ENCODE data around the gene PPP1R15B. TPM values are rescaled to one million over a fixed set of nuclear protein-coding genes. Genes with fewer than 3 reads are reported as not detected.
A peak's percentile ranks its signal among the peaks of the same experiment; 100 is the strongest.

The PPP1R15B gene
- total and polyA plus RNA-seq, 2 donors (not counting 1 experiment from before 2014, with no cell fraction given) = 65.7 to 137 TPM

DNA sequence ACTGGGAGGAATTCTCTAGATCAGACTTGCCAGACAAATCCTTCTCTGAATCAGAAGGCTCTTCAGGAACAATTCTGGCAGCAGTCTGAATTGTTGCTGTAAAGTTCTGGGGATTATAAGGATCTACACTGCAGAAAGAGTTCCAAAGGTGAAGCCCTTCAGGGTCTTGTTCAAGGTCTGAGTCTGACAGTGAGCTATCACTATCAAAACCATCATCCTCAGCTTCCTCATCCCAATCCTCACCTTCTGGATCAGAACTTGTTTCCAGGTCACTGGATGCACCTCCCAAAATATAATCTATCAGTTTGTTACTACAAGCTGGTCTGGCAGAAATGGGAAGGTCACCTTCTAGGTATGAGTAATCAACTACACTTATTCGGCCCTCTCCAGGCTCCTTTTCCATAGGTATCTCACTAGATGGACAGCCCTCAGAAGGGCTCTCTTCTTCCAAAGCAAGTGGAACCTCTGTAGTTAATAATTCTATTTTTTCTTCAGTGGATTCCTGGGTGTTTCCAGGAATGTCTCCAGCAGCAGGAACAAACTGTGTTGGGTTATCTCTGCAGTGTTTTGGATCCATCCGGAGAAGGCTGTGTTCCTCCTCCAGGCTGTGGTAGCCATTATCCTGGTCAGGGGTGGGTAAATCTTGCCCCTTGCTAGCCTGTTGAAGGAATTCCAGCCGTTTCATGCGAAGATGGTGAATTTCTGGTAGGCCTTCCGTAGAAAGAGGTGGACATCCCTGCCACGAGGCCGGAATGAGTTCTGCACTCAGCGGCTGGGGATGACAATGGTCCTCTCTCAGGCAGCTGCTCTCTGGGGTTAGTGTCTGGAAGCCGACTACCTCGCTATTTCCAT lies 1.6 kb downstream of the PPP1R15B start:
- Histone ChIP-seq H3K4me1 (ENCODE audit: control insufficient read depth in 2 of 2, insufficient read depth in 2 of 2, low read length in 2 of 2) (peaks cover 13 to 34% of the 10 kb centered on the region in 2 donors), H3K27me3 (replicated peaks in 1 of 4; ENCODE audit: control extremely low read depth in 1 of 4, control insufficient read depth in 3 of 4, insufficient read depth in 4 of 4, low read length in 3 of 4) (no peaks in the 10 kb centered on the region), H3K4me3 (ENCODE audit: control extremely low read depth in 1 of 5, extremely low read depth in 1 of 5, insufficient read depth in 1 of 5, low read depth in 2 of 5, low read length in 4 of 5) (peak overlapping the region; percentile 80 to 100 (median 92)), H4K20me1 (ENCODE audit: control insufficient read depth, insufficient read depth, low read length, poor library complexity, severe bottlenecking) (peaks cover 63% of the 10 kb centered on the region), H3K9ac (ENCODE audit: low read length) (peak overlapping the region; percentile 99), H3K27ac (ENCODE audit: low read length in 2 of 2) (peak overlapping the region; percentile 98 to 99), H2AFZ (ENCODE audit: insufficient read depth, low read depth, low read length, poor library complexity, severe bottlenecking) (no peak overlapping the region), H3K9me3 (ENCODE audit: control extremely low read depth in 1 of 3, control insufficient read depth in 2 of 3, insufficient read depth in 1 of 3, low read length in 2 of 3) (no peaks in the 10 kb centered on the region), H3K36me3 (replicated peaks in 1 of 2; ENCODE audit: control extremely low read depth in 1 of 2, control insufficient read depth in 1 of 2, extremely low read depth in 1 of 2, insufficient read depth in 2 of 2, low read length in 1 of 2) (peaks cover 0 to 28% of the 10 kb centered on the region in 2 experiments), H3K4me2 (replicated peaks; ENCODE audit: low read depth, low read length, poor library complexity, severe bottlenecking) (peak overlapping the region; percentile 81), H3K79me2 (ENCODE audit: control insufficient read depth, insufficient read depth, low read length) (peaks cover 79% of the 10 kb centered on the region)
- Mint-ChIP-seq H3K9me3 (ENCODE audit: insufficient read depth) (no peaks in the 10 kb centered on the region), H3K27ac (peak overlapping the region; percentile 99), H3K4me1 (peaks cover 37% of the 10 kb centered on the region), H3K27me3 (no peaks in the 10 kb centered on the region), H3K4me3 (peak overlapping the region; percentile 99)
- ChIA-PET CTCF (interaction anchor here (1.1 to 4.7 kb wide), 3 partner anchors 12 to 21 kb away, joined by 3 to 46 read pairs (median 4); no protein-coding TSS in a partner anchor), POLR2A (interaction anchor here (1.7 kb wide), 1 partner anchor 97 kb away, joined by 6 read pairs; no protein-coding TSS in a partner anchor)
- DNase-seq (no peak), ATAC-seq (ENCODE audit: low read depth) (no peak)
- intact Hi-C loops (cut with micrococcal nuclease) = loop anchor here (2.0 to 5.0 kb wide), 3 partner anchors 107 to 1123 kb away; partner anchors contain the start of genes MDM4 and SNRPE
- TF ChIP-seq, protein P1, sequence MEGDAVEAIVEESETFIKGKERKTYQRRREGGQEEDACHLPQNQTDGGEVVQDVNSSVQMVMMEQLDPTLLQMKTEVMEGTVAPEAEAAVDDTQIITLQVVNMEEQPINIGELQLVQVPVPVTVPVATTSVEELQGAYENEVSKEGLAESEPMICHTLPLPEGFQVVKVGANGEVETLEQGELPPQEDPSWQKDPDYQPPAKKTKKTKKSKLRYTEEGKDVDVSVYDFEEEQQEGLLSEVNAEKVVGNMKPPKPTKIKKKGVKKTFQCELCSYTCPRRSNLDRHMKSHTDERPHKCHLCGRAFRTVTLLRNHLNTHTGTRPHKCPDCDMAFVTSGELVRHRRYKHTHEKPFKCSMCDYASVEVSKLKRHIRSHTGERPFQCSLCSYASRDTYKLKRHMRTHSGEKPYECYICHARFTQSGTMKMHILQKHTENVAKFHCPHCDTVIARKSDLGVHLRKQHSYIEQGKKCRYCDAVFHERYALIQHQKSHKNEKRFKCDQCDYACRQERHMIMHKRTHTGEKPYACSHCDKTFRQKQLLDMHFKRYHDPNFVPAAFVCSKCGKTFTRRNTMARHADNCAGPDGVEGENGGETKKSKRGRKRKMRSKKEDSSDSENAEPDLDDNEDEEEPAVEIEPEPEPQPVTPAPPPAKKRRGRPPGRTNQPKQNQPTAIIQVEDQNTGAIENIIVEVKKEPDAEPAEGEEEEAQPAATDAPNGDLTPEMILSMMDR (IDR thresholded peaks at IDR 0.05) = no peak
- TF ChIP-seq EZH2 (IDR thresholded peaks at IDR 0.05; ENCODE audit: borderline replicate concordance, insufficient read depth, low read depth, low read length, poor library complexity, severe bottlenecking) = no peak
- 0% methylated on average over 7 of the region's 10 CpGs for WGBS (ENCODE audit: insufficient coverage)

DNA sequence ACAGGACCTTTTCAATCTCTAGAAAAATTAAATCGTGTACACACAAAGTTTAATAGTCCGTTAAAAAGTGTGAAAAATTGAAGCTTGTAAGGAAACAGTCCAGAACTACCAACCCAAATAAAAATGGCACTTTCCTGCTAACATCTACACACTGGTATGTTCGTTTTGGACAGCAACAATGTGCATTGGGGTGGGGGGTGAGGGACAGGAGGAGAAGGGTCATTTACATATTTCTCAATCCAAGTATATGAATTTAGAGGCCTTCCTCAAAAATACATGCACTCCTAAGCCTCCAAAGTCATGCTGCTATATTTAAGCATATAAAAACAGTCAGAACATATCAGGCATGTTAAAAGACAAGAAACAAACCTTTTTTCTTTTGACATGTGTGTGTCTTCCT lies 2.5 kb downstream of the PPP1R15B start:
- H3K36me3 ChIP-seq (replicated peaks in 1 of 2; ENCODE audit: control extremely low read depth in 1 of 2, control insufficient read depth in 1 of 2, extremely low read depth in 1 of 2, insufficient read depth in 2 of 2, low read length in 1 of 2) = peaks cover 3 to 38% of the 10 kb centered on the region in 2 experiments
- H3K27ac ChIP-seq (ENCODE audit: low read length in 2 of 2) = peak overlapping the region in 1 of 2 donors; percentile 99
- POLR2A ChIA-PET = no interaction called here
- peak overlapping the region; percentile 80 to 100 (median 92) for H3K4me3 ChIP-seq (ENCODE audit: control extremely low read depth in 1 of 5, extremely low read depth in 1 of 5, insufficient read depth in 1 of 5, low read depth in 2 of 5, low read length in 4 of 5)
- no CpG with 5 or more reads among the region's 3 CpGs for WGBS (ENCODE audit: insufficient coverage)
- Mint-ChIP-seq H3K27ac (peak overlapping the region; percentile 32), H3K4me1 (peaks cover 40% of the 10 kb centered on the region), H3K27me3 (no peaks in the 10 kb centered on the region), H3K9me3 (ENCODE audit: insufficient read depth) (no peaks in the 10 kb centered on the region), H3K4me3 (peak overlapping the region; percentile 99)
- peaks cover 88% of the 10 kb centered on the region for H3K79me2 ChIP-seq (ENCODE audit: control insufficient read depth, insufficient read depth, low read length)
- H3K4me1 ChIP-seq (ENCODE audit: control insufficient read depth in 2 of 2, insufficient read depth in 2 of 2, low read length in 2 of 2) = peaks cover 13 to 34% of the 10 kb centered on the region in 2 donors
- H3K9ac ChIP-seq (ENCODE audit: low read length) = peak overlapping the region; percentile 99
- H3K27me3 ChIP-seq (replicated peaks in 1 of 4; ENCODE audit: control extremely low read depth in 1 of 4, control insufficient read depth in 3 of 4, insufficient read depth in 4 of 4, low read length in 3 of 4) = no peaks in the 10 kb centered on the region
- H2AFZ ChIP-seq (ENCODE audit: insufficient read depth, low read depth, low read length, poor library complexity, severe bottlenecking) = no peak overlapping the region
- peak overlapping the region; percentile 81 for H3K4me2 ChIP-seq (replicated peaks; ENCODE audit: low read depth, low read length, poor library complexity, severe bottlenecking)
- DNase-seq (no peak), ATAC-seq (ENCODE audit: low read depth) (no peak)
- TF ChIP-seq, protein P1 (IDR thresholded peaks at IDR 0.05) = no peak
- no peak for TF ChIP-seq EZH2 (IDR thresholded peaks at IDR 0.05; ENCODE audit: borderline replicate concordance, insufficient read depth, low read depth, low read length, poor library complexity, severe bottlenecking)
- intact Hi-C loops (cut with micrococcal nuclease) = no loop called here
- CTCF ChIA-PET = interaction anchor here (1.5 to 4.7 kb wide), 2 partner anchors 11 to 45 kb away, joined by 4 to 46 read pairs; no protein-coding TSS in a partner anchor
- peaks cover 72% of the 10 kb centered on the region for H4K20me1 ChIP-seq (ENCODE audit: control insufficient read depth, insufficient read depth, low read length, poor library complexity, severe bottlenecking)
- H3K9me3 ChIP-seq (ENCODE audit: control extremely low read depth in 1 of 3, control insufficient read depth in 2 of 3, insufficient read depth in 1 of 3, low read length in 2 of 3) = no peaks in the 10 kb centered on the region
